Stomach (tissue), 4 donors: ENCODE results near the gene CLMP.

Experiments
- POLR2A ChIP-seq, 4 donors: fragments of 450-650 bp; IDR thresholded peaks; one replicate each; pipeline ENCODE4 v1.6.1; 2016; ENCODE audit warnings: antibody characterized with exemption in 4 of 4, control low read depth in 2 of 4, mild to moderate bottlenecking in 1 of 4, moderate library complexity in 1 of 4
- POLR2AphosphoS5 ChIP-seq, 3 donors: sonication (generic); formaldehyde crosslinking; IDR thresholded peaks; one replicate each; pipeline ENCODE4 v1.6.1; 2016; ENCODE audit warnings: antibody characterized with exemption in 3 of 3
- TF ChIP-seq, protein P1 (sequence below), 7 experiments: fragments of 450-650 bp in 4 of 7; fragments of 200-600 bp in 3 of 7; sonication (generic) in 3 of 7; IDR thresholded peaks; one replicate each; pipeline ENCODE4 v1.5.1; 2016 to 2019; ENCODE audit warnings: antibody characterized with exemption in 7 of 7, control low read depth in 2 of 7, mild to moderate bottlenecking in 1 of 7

DNA sequence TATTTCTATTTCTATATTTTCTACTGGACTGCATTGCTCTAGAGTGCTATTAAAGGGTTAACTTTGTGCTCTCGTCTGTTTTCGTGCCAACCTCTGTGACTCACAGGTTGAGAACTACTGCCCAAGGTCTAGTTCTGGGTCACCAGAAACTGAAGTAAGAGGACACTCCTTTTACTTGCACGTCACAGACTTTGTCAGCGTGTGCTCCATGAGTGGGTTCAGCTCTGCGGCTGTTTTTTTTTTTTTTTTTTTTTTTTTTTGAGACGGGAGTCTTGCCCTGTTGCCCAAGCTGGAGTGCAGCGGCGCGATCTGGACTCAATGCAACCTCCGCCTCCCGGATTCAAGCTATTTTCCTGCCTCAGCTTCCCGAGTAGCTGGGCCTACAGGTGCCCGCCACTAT, 49.8 kb downstream of the CLMP start:
- TF ChIP-seq POLR2A (IDR thresholded peaks at IDR 0.05) (no peak), POLR2AphosphoS5 (IDR thresholded peaks at IDR 0.05) (no peak)
- TF ChIP-seq, protein P1, sequence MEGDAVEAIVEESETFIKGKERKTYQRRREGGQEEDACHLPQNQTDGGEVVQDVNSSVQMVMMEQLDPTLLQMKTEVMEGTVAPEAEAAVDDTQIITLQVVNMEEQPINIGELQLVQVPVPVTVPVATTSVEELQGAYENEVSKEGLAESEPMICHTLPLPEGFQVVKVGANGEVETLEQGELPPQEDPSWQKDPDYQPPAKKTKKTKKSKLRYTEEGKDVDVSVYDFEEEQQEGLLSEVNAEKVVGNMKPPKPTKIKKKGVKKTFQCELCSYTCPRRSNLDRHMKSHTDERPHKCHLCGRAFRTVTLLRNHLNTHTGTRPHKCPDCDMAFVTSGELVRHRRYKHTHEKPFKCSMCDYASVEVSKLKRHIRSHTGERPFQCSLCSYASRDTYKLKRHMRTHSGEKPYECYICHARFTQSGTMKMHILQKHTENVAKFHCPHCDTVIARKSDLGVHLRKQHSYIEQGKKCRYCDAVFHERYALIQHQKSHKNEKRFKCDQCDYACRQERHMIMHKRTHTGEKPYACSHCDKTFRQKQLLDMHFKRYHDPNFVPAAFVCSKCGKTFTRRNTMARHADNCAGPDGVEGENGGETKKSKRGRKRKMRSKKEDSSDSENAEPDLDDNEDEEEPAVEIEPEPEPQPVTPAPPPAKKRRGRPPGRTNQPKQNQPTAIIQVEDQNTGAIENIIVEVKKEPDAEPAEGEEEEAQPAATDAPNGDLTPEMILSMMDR (IDR thresholded peaks at IDR 0.05) = no peak
